ENCODE measurements around the gene PRUNE2. TPM values are rescaled to one million over a fixed set of nuclear protein-coding genes. Genes with fewer than 3 reads are reported as not detected.
A peak's percentile ranks its signal among the peaks of the same experiment; 100 is the strongest.

The PRUNE2 gene
- total RNA-seq, 6 experiments from 2014 or later = 1.4 to 3.3 (median 2.1) TPM

GRCh38 chr9:76580188-76580587 lies 325.7 kb downstream of the PRUNE2 start:
- no peaks in the 10 kb centered on the region for H3K36me3 ChIP-seq
- ATAC-seq (no peak), DNase-seq (no peak)
- H3K9me3 ChIP-seq = no peaks in the 10 kb centered on the region
- no peaks in the 10 kb centered on the region for H3K27me3 ChIP-seq
- H3K4me3 ChIP-seq = no peak overlapping the region
- TF ChIP-seq POLR2A (IDR thresholded peaks at IDR 0.05) = no peak
- no peak for TF ChIP-seq CTCF (IDR thresholded peaks at IDR 0.05)
- H3K27ac ChIP-seq = no peak overlapping the region
- intact Hi-C loops (cut with DNase I) = no loop called here
- no peaks in the 10 kb centered on the region for H3K4me1 ChIP-seq
- WGBS (ENCODE audit: insufficient coverage, low coverage, low lambda C conversion rate, missing lambda C conversion rate) = 37% methylated on average over 8 of the region's 8 CpGs

- intact Hi-C loops (cut with DNase I) = no loop called here
- DNase-seq = no peak
- H3K36me3 ChIP-seq = no peaks in the 10 kb centered on the region
- no peaks in the 10 kb centered on the region for H3K9me3 ChIP-seq
- H3K4me1 ChIP-seq = no peaks in the 10 kb centered on the region
- 54% methylated on average over 5 of the region's 5 CpGs for WGBS (ENCODE audit: insufficient coverage, low coverage, low lambda C conversion rate, missing lambda C conversion rate)
- H3K4me3 ChIP-seq = no peak overlapping the region
- ATAC-seq = peak; percentile 52 to 72 (median 64)
- no peak for TF ChIP-seq CTCF (IDR thresholded peaks at IDR 0.05)
- no peak for TF ChIP-seq POLR2A (IDR thresholded peaks at IDR 0.05)
- H3K27me3 ChIP-seq = no peaks in the 10 kb centered on the region
- H3K27ac ChIP-seq = no peak overlapping the region
Observed at GRCh38 chr9:76576344-76576743, 329.6 kb downstream of the PRUNE2 start.

- Histone ChIP-seq H3K4me3 (no peak overlapping the region), H3K4me1 (no peaks in the 10 kb centered on the region), H3K27me3 (no peaks in the 10 kb centered on the region), H3K27ac (no peak overlapping the region), H3K9me3 (no peaks in the 10 kb centered on the region), H3K36me3 (no peaks in the 10 kb centered on the region)
- DNase-seq (no peak), ATAC-seq (no peak)
- TF ChIP-seq POLR2A (IDR thresholded peaks at IDR 0.05) (no peak), CTCF (IDR thresholded peaks at IDR 0.05) (no peak)
- WGBS (ENCODE audit: insufficient coverage, low coverage, low lambda C conversion rate, missing lambda C conversion rate) = 88% methylated on average over 2 of the region's 2 CpGs
- intact Hi-C loops (cut with DNase I) = no loop called here
Observed at GRCh38 chr9:76575761-76576160, 330.2 kb downstream of the PRUNE2 start.

- Histone ChIP-seq H3K27me3 (no peaks in the 10 kb centered on the region), H3K27ac (no peak overlapping the region), H3K9me3 (no peaks in the 10 kb centered on the region), H3K36me3 (no peaks in the 10 kb centered on the region), H3K4me1 (no peaks in the 10 kb centered on the region), H3K4me3 (no peak overlapping the region)
- TF ChIP-seq CTCF (IDR thresholded peaks at IDR 0.05) = no peak
- TF ChIP-seq POLR2A (IDR thresholded peaks at IDR 0.05) = no peak
- ATAC-seq = peak; percentile 14 to 27 (median 20)
- DNase-seq = no peak
- intact Hi-C loops (cut with DNase I) = no loop called here
- 66% methylated on average over 4 of the region's 9 CpGs for WGBS (ENCODE audit: insufficient coverage, low coverage, low lambda C conversion rate, missing lambda C conversion rate)
Observed at GRCh38 chr9:76573905-76574760, 331.8 kb downstream of the PRUNE2 start.
